MCF 10A (cell line): Measurements from ENCODE around the gene DPP6. TPM values are rescaled to one million over a fixed set of nuclear protein-coding genes. Genes with fewer than 3 reads are reported as not detected.

Source experiments
- BruUV-seq: library from RNA; stranded (reverse); fragments of 400-500 nt; replicated peaks from 2 replicates; lab custom pipeline; 2021; lab: Mats Ljungman, UMichigan
- CTCF ChIA-PET: fragments of 300-600 bp; sonication (Branson Sonifier 250); formaldehyde crosslinking; extraction: SDS; loops from one replicate; lab custom pipeline; 2021; ENCODE audit warnings: antibody characterized with exemption, inconsistent platforms; lab: Yijun Ruan, JAX
- POLR2A ChIA-PET: fragments of 300-600, 350-650 bp; sonication (Branson Sonifier 250); formaldehyde crosslinking; extraction: SDS; loops from one replicate; lab custom pipeline; 2020; ENCODE audit warnings: antibody characterized with exemption, inconsistent platforms; lab: Yijun Ruan, JAX
- DNase-seq: peaks from one replicate; pipeline ENCODE4 v3.0.0-alpha.2; 2018; ENCODE audit not compliant: unreplicated experiment
- H3K27ac Mint-ChIP-seq: one replicate; pipeline ENCODE4 v1.8.0; 2022; ENCODE audit warnings: mild to moderate bottlenecking, low read depth, mixed read lengths; ENCODE audit not compliant: unreplicated experiment
- H3K27me3 Mint-ChIP-seq: one replicate; pipeline ENCODE4 v1.8.0; 2022; ENCODE audit warnings: mixed read lengths; ENCODE audit not compliant: insufficient read depth, unreplicated experiment
- H3K36me3 Mint-ChIP-seq: one replicate; pipeline ENCODE4 v1.8.0; 2022; ENCODE audit warnings: mild to moderate bottlenecking, moderate library complexity, mixed read lengths; ENCODE audit not compliant: insufficient read depth, unreplicated experiment
- H3K4me1 Mint-ChIP-seq: one replicate; pipeline ENCODE4 v1.8.0; 2022; ENCODE audit warnings: mixed read lengths; ENCODE audit not compliant: insufficient read depth, unreplicated experiment
- H3K4me3 Mint-ChIP-seq: one replicate; pipeline ENCODE4 v1.8.0; 2022; ENCODE audit warnings: mild to moderate bottlenecking, moderate library complexity, mixed read lengths; ENCODE audit not compliant: unreplicated experiment
- H3K9me3 Mint-ChIP-seq: one replicate; pipeline ENCODE4 v1.8.0; 2022; ENCODE audit warnings: mixed read lengths; ENCODE audit not compliant: unreplicated experiment
- intact Hi-C: fragments of 100-400 bp; cut with micrococcal nuclease; formaldehyde crosslinking; loops from 2 replicates; pipeline ENCODE4 v1.14.1; 2022
- total RNA-seq: library from RNA; stranded (reverse); gene quantifications from 2 replicates; pipeline ENCODE4 v1.2.3, GENCODE V29; 2022
- TF ChIP-seq, protein P1 (sequence below): fragments of 200-600 bp; IDR thresholded peaks from one replicate; pipeline ENCODE4 v1.8.0; 2022; ENCODE audit warnings: antibody characterized with exemption, mild to moderate bottlenecking; ENCODE audit not compliant: unreplicated experiment

Gene DPP6
- total RNA-seq, 1 experiment from 2014 or later, result not detected

DNA sequence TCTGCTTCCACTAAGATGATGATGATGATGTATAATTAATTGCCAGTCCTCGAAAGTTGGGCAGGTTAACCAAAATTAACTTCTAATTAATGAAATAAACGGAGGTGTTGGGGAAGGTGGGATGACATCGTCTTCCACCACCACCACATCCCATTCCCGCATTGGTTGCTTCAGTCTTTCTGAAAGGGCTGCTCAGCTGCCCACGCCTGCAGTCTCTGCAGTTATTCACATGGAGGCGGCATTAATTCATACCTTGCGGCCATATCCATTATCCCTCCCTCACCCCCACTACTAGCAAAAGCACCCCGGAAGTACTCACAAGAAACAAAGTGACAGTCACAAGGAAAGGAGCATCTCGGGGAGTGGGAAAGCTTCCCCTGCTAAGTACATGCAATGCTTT lies 387.9 kb downstream of the DPP6 start:
- no peak for DNase-seq
- ChIA-PET POLR2A (interaction anchor here (0.5 kb wide), 1 partner anchor 1793 kb away, joined by 4 read pairs; no protein-coding TSS in a partner anchor), CTCF (no interaction called here)
- H3K4me1 Mint-ChIP-seq, result no peaks in the 10 kb centered on the region
- H3K27ac Mint-ChIP-seq, result no peak overlapping the region
- TF ChIP-seq, protein P1, sequence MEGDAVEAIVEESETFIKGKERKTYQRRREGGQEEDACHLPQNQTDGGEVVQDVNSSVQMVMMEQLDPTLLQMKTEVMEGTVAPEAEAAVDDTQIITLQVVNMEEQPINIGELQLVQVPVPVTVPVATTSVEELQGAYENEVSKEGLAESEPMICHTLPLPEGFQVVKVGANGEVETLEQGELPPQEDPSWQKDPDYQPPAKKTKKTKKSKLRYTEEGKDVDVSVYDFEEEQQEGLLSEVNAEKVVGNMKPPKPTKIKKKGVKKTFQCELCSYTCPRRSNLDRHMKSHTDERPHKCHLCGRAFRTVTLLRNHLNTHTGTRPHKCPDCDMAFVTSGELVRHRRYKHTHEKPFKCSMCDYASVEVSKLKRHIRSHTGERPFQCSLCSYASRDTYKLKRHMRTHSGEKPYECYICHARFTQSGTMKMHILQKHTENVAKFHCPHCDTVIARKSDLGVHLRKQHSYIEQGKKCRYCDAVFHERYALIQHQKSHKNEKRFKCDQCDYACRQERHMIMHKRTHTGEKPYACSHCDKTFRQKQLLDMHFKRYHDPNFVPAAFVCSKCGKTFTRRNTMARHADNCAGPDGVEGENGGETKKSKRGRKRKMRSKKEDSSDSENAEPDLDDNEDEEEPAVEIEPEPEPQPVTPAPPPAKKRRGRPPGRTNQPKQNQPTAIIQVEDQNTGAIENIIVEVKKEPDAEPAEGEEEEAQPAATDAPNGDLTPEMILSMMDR, result no peak
- BruUV-seq, result no TSS peak
- H3K9me3 Mint-ChIP-seq, result peaks cover 41% of the 10 kb centered on the region
- H3K36me3 Mint-ChIP-seq, result no peaks in the 10 kb centered on the region
- intact Hi-C loops, result no loop called here
- no peaks in the 10 kb centered on the region for H3K27me3 Mint-ChIP-seq
- H3K4me3 Mint-ChIP-seq, result no peak overlapping the region

DNA sequence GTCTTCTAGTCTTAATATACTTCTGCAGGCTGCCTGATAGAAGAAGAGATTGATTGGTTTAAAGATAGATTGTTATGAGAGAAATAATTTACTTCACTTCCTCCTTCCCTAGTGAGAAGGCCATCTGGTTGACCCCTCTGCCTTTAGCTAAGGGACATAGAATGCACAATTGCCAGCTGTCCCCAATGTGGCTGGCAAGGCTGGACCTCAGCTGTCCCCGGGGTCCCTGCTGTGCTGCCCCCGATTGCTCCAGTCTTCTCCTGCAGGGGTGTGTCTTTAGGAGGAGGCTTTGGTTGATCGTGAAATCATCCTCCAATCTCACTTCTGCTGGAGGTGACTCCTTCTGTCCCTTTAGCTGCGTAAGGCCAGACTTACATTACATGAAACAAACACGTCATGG lies 388.5 kb downstream of the DPP6 start:
- Mint-ChIP-seq H3K36me3 (no peaks in the 10 kb centered on the region), H3K4me3 (no peak overlapping the region), H3K9me3 (peaks cover 41% of the 10 kb centered on the region), H3K27me3 (no peaks in the 10 kb centered on the region), H3K4me1 (no peaks in the 10 kb centered on the region), H3K27ac (no peak overlapping the region)
- CTCF ChIA-PET, result no interaction called here
- POLR2A ChIA-PET, result no interaction called here
- intact Hi-C loops, result no loop called here
- no TSS peak for BruUV-seq
- DNase-seq, result no peak
- TF ChIP-seq, protein P1, result no peak

DNA sequence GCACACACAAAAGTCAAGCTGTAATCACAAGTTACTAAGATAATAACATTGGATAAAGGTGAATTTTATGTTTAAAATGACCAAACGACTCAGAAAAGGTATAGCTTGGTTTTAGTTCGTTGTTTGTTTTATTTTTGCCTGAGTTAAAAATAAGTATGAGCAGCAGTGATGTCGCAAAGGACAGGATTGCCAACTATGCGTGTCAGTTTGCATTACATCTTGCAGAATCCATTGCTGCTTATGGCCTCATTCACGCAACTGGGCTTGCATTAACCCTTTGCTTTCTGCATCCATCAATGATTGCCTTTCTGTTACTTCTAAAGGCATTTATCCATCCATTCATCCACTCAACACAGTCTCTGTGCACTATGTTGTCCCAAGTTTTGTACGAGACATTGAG lies 389.6 kb downstream of the DPP6 start:
- intact Hi-C loops, result no loop called here

DNA sequence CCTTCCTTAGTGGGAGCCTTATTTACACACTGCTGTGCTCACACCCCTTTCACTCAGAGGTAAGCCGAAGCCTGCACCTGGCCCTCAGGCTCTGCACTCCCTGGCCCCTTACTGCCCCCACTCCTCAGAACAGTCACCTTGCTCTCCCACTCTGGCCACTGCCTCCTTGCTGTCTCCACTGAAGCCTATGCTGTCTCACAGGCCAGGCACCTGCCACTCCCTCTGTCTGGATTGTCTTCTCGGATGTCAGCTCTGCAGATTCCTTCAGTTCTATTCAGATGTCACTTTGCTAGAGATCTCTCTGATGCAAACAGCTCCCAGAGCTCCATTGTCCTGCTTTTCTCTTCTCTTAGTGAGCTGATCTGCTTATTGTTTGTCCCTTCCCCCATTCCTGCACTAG lies 390.7 kb downstream of the DPP6 start:
- POLR2A ChIA-PET, result no interaction called here
- Mint-ChIP-seq H3K4me1 (no peaks in the 10 kb centered on the region), H3K9me3 (peaks cover 35% of the 10 kb centered on the region), H3K4me3 (no peak overlapping the region), H3K27ac (no peak overlapping the region), H3K36me3 (no peaks in the 10 kb centered on the region), H3K27me3 (no peaks in the 10 kb centered on the region)
- DNase-seq, result no peak
- no TSS peak for BruUV-seq
- TF ChIP-seq, protein P1, result no peak
- intact Hi-C loops, result no loop called here
- CTCF ChIA-PET, result no interaction called here

More for the DNA sequence above, 389.6 kb downstream of the DPP6 start:
- Mint-ChIP-seq H3K9me3 (peaks cover 33% of the 10 kb centered on the region), H3K4me1 (no peaks in the 10 kb centered on the region), H3K27me3 (no peaks in the 10 kb centered on the region), H3K27ac (no peak overlapping the region), H3K4me3 (no peak overlapping the region), H3K36me3 (no peaks in the 10 kb centered on the region)
- no peak for DNase-seq
- ChIA-PET POLR2A (interaction anchor here (0.7 kb wide), 1 partner anchor 828 kb away, joined by 3 read pairs; no protein-coding TSS in a partner anchor), CTCF (no interaction called here)
- TF ChIP-seq, protein P1, result no peak
- no TSS peak for BruUV-seq
